PFSK-1 (cell line): Measurements from ENCODE around the gene CKAP5.

Experiments used
- POLR2AphosphoS5 ChIP-seq: IDR thresholded peaks from 2 replicates; pipeline ENCODE4 v1.6.1; 2012; ENCODE audit warnings: low read depth, mild to moderate bottlenecking, control low read depth, low read length, moderate library complexity
- TF ChIP-seq, protein P1 (sequence below), 2 experiments: IDR thresholded peaks; 2 replicates each; pipeline versions ENCODE4 v1.6.1 to v1.8.0; 2011 to 2012; ENCODE audit warnings: low read depth in 2 of 2, low read length in 2 of 2, control low read depth in 1 of 2, inconsistent platforms in 1 of 2, mild to moderate bottlenecking in 1 of 2, moderate library complexity in 1 of 2; ENCODE audit not compliant: insufficient read depth in 1 of 2

DNA sequence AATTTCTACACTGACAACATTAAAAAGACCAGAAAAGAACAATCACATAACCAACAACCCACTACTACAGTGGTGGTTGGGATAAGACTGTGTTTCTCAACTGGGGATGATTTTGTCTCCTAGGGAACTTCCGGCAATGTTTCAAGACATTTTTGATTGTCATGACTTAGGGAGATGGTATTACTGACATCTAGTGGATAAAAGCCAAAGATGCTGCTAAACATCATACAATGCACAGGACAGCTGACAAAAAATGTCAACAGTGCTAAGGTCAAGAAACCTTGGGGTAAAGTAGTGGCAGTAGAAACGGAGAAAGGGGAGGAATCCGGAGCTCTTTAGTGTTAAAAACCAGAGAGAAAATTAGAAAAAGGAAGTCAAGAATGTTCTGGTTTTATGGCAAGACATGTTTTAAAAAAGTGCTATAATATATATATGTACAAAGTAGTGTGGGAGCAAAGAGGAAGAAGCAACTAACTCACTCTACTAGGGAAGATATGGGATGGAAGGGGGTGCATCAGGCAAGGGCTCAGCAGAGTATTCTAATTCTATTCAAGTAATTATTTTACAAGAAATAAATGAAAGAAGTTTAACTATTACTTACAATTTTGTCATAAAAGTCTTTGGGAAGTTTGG lies 37.2 kb downstream of the CKAP5 start:
- no peak for TF ChIP-seq POLR2AphosphoS5
- TF ChIP-seq, protein P1, sequence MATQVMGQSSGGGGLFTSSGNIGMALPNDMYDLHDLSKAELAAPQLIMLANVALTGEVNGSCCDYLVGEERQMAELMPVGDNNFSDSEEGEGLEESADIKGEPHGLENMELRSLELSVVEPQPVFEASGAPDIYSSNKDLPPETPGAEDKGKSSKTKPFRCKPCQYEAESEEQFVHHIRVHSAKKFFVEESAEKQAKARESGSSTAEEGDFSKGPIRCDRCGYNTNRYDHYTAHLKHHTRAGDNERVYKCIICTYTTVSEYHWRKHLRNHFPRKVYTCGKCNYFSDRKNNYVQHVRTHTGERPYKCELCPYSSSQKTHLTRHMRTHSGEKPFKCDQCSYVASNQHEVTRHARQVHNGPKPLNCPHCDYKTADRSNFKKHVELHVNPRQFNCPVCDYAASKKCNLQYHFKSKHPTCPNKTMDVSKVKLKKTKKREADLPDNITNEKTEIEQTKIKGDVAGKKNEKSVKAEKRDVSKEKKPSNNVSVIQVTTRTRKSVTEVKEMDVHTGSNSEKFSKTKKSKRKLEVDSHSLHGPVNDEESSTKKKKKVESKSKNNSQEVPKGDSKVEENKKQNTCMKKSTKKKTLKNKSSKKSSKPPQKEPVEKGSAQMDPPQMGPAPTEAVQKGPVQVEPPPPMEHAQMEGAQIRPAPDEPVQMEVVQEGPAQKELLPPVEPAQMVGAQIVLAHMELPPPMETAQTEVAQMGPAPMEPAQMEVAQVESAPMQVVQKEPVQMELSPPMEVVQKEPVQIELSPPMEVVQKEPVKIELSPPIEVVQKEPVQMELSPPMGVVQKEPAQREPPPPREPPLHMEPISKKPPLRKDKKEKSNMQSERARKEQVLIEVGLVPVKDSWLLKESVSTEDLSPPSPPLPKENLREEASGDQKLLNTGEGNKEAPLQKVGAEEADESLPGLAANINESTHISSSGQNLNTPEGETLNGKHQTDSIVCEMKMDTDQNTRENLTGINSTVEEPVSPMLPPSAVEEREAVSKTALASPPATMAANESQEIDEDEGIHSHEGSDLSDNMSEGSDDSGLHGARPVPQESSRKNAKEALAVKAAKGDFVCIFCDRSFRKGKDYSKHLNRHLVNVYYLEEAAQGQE (IDR thresholded peaks at IDR 0.05; ENCODE audit: insufficient read depth in 1 of 2, low read depth in 2 of 2, low read length in 2 of 2) = no peak
